Measurements from ENCODE around the gene PKN3.
"Not testable (repeated sequence)": the region's sequence is repeated elsewhere in the genome, so short reads cannot be mapped to it uniquely, and the experiment has no call there.

The PKN3 gene

GRCh38 chr9:128687453-128687852 lies 14.8 kb upstream of the PKN3 start:
- TF ChIP-seq CTCF (conservative IDR thresholded peaks at IDR 0.05), result no peak
- peak overlapping the region; percentile 97 for H3K27ac ChIP-seq

GRCh38 chr9:128688501-128689292 lies 13.6 kb upstream of the PKN3 start, which contains the start of gene SET:
Gene SET (plus strand): TSS chr9:128689222. CDS start chr9:128689583, 361 bp downstream.
- peak within 1 kb of the TSS; percentile 97 for H3K27ac ChIP-seq
- no peak for TF ChIP-seq CTCF (conservative IDR thresholded peaks at IDR 0.05)

GRCh38 chr9:128689293-128689774 lies 13.0 kb upstream of the PKN3 start:
- H3K27ac ChIP-seq, result peak overlapping the region; percentile 97

GRCh38 chr9:128689820-128690683 lies 12.3 kb upstream of the PKN3 start:
- peak overlapping the region; percentile 97 for H3K27ac ChIP-seq
- TF ChIP-seq CTCF (conservative IDR thresholded peaks at IDR 0.05), result no peak

More at GRCh38 chr9:128689293-128689774, 13.0 kb upstream of the PKN3 start:
- TF ChIP-seq CTCF (conservative IDR thresholded peaks at IDR 0.05), result no peak

- H3K27ac ChIP-seq, result peak overlapping the region; percentile 97
- TF ChIP-seq CTCF (conservative IDR thresholded peaks at IDR 0.05), result no peak
Observed at GRCh38 chr9:128690684-128691034, 11.6 kb upstream of the PKN3 start.

GRCh38 chr9:128693738-128694137 lies 8.6 kb upstream of the PKN3 start:
- H3K27ac ChIP-seq, result not testable (repeated sequence)

- H3K27ac ChIP-seq, result no peak overlapping the region
Observed at GRCh38 chr9:128694344-128694743, 8.0 kb upstream of the PKN3 start.

More at GRCh38 chr9:128694344-128694743, 8.0 kb upstream of the PKN3 start:
- TF ChIP-seq CTCF (conservative IDR thresholded peaks at IDR 0.05), result no peak
